Urothelium cell line (cell line): ENCODE measurements around the gene PTGER4.
"Not testable (repeated sequence)": the region's sequence is repeated elsewhere in the genome, so short reads cannot be mapped to it uniquely, and the experiment has no call there.

ENCODE experiments used
- DNase-seq: peaks from one replicate; pipeline ENCODE4 v3.0.0; 2011; ENCODE audit warnings: low spot score, mixed read lengths
- FAIRE-seq: peaks from 2 replicates; lab custom pipeline; 2011; peaks lifted over from hg19 to GRCh38; lab: Jason Lieb, UNC

PTGER4 gene

DNA sequence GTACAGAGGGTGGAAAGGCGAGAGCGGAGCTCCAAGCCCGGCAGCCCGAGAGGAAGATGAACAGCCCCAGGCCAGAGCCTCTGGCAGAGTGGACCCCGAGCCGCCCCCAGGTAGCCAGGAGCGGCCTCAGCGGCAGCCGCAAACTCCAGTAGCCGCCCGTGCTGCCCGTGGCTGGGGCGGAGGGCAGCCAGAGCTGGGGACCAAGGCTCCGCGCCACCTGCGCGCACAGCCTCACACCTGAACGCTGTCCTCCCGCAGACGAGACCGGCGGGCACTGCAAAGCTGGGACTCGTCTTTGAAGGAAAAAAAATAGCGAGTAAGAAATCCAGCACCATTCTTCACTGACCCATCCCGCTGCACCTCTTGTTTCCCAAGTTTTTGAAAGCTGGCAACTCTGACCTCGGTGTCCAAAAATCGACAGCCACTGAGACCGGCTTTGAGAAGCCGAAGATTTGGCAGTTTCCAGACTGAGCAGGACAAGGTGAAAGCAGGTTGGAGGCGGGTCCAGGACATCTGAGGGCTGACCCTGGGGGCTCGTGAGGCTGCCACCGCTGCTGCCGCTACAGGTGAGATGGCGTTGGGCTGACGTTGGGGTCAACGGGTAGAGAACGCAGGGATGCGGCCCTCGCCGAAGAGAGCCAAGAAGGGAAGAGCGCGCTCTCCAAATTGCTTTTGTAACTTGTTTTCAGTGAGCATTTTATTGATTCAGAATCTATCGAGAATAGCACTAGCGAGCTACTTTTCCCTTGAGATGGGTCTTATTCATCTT, at the start of gene PTGER4:
PTGER4 (plus strand) TSS at position 3 of the 769 bp plus-strand sequence. CDS start 1,079 bp downstream, outside the sequence.
- FAIRE-seq (no peak), DNase-seq (no peak)

DNA sequence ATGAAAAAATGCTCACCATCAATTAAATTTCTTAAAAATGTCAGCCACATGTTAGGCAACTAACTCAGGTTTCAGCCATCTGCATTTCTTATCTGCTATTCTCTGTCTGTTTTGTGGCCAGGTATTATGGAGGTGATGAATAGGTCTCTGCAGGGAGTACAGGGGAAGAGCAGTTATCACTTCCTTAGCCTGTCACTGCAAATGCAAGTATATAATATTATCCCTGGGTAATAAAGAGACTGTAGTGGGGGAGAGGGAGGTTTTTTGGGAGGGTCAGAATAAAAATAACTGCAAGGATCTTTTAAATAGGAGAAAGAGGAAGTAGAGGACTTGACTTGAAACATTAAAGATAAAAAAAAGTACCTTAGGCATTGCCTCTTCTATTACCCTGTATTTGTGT, 49.6 kb upstream of the PTGER4 start:
- no peak for FAIRE-seq
- no peak for DNase-seq

- DNase-seq (no peak), FAIRE-seq (no peak)
Measured at GRCh38 chr5:40631236-40631635, 48.5 kb upstream of the PTGER4 start.

- DNase-seq (no peak), FAIRE-seq (no peak)
Measured at GRCh38 chr5:40634154-40634553, 45.6 kb upstream of the PTGER4 start.

DNA sequence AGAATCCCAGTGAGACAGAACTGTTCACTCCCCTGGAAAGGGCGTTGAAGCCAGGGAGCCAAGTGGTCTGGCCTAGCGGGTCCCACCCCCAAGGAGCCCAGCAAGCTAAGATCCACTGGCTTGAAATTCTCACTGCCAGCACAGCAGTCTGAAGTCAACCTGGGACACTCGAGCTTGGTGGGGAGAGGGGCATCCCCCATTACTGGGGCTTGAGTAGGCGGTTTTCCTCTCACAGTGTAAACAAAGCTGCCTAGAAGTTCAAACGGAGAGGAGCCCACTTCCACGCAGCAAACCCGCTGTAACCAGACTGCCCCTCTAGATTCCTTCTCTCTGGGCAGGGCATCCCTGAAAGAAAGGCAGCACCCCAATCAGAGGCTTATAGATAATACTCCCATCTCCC, 45.1 kb upstream of the PTGER4 start:
- no peak for DNase-seq
- FAIRE-seq, result no peak

DNA sequence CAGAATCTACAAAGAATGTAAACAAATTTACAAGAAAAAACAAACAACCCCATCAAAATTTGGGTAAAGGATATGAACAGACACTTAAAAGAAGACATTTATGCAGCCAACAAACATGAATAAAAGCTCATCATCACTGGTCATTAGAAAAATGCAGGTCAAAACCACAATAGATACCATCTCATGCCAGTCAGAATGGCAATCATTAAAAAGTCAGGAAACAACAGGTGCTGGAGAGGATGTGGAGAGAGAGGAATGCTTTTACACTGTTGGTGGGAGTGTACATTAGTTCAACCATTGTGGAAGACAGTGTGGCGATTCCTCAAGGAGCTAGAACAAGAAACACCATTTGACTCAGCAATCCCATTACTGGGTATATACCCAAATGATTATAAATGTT, 40.2 kb upstream of the PTGER4 start:
- not testable (repeated sequence) for DNase-seq, FAIRE-seq

GRCh38 chr5:40646266-40646665, 33.4 kb upstream of the PTGER4 start:
- DNase-seq (no peak), FAIRE-seq (no peak)

DNA sequence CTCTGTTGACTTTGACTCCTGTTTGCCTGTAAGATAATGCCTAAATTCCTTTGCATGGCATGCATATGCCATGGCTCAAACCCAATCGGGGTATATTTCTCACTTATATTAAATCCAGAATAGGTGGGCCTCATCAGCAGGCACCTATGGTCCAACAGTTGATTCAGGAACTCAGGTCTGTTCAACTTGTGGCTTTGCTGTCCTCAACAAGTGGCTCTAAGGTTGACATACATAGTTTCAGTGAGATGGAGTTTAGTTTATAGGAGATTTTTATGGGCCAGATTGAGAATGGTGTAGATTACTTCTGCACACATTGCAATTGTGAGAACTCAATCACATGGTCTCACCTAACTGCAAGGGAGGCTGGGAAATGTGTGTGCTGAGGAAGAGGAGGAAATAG, 31.6 kb upstream of the PTGER4 start:
- FAIRE-seq, result no peak
- DNase-seq, result no peak

DNA sequence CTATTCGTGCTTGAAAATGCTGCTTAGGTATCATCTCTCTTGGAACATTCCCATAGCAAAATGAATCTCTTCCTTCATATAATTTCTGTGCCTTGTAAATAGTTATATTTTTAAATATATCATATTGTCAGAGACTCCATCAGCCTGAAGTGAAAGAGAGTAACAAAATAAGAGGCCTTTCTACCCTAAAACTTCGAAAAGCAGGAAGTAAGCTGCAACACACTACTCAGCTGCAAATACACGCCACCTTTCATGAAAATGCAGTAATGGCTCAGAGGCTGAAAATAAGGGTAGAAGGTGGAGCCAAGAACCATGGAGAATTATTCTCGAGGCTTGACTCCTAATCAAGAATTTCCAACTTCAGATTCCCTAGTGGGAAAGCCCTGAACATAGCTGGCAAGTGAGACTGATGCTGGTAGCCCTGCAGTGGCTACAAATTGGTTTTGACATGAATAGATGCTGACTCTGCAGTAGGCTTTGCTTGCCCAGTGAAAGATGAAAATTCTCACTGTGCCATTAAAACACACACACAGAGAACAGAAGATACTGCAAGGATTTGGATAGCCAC, 30.2 kb upstream of the PTGER4 start:
- DNase-seq, result no peak

DNA sequence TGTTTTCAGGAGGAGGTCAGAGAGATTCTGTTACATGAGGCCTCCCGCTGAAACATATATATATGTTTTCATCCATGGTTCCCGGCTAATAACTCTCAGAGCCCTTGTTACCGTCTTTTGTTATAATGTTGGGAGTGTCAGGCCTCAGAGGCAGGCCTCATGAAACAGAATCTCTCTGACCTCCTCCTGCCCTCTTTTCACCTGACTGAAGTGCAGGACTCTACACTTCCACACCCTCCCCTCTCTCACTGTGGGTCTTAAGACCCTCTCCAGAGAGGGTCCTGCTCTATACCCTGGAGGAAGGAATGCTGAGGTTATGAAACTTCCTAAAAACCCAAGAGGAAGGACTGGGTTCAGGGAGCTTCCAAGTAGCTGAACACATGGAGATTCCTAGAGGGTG, 28.5 kb upstream of the PTGER4 start:
- FAIRE-seq (no peak), DNase-seq (no peak)

More for the DNA sequence above, 30.2 kb upstream of the PTGER4 start:
- no peak for FAIRE-seq

- no peak for DNase-seq
- no peak for FAIRE-seq
Measured at GRCh38 chr5:40652441-40653220, 27.1 kb upstream of the PTGER4 start.

- no peak for DNase-seq
Measured at GRCh38 chr5:40653221-40654022, 26.3 kb upstream of the PTGER4 start.

DNA sequence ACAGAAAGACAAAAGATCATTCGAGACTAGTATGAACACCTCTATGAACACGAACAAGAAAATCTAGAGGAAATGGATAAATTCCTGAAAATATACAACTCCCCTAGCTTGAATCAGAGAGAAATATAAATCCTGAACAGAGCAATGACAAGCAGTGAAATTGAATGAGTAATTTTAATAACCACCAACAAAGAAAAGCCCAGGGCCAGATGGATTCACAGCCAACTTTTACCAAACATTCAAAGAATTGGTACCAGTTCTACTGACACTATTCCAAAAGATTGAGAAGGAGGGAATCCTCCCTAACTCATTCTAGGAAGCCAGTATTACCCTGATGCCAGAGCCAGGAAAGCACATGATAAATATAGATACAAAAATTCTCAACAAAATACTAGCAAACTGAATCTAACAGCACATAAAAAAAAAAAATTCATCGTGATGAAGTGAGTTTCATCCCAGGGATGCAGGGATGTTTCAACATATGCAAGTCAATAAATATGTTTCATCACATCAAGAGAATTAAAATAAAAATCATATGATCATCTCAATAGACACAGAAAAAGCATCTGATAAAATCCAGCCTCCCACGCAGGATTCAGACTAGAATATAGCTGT, 25.2 kb upstream of the PTGER4 start:
- no peak for FAIRE-seq
- no peak for DNase-seq

More at GRCh38 chr5:40653221-40654022, 26.3 kb upstream of the PTGER4 start:
- peak; percentile 52 for FAIRE-seq

GRCh38 chr5:40655138-40655537, 24.6 kb upstream of the PTGER4 start:
- DNase-seq (no peak), FAIRE-seq (no peak)

- FAIRE-seq, DNase-seq: not testable (repeated sequence)
Measured at GRCh38 chr5:40656091-40656490, 23.6 kb upstream of the PTGER4 start.

DNA sequence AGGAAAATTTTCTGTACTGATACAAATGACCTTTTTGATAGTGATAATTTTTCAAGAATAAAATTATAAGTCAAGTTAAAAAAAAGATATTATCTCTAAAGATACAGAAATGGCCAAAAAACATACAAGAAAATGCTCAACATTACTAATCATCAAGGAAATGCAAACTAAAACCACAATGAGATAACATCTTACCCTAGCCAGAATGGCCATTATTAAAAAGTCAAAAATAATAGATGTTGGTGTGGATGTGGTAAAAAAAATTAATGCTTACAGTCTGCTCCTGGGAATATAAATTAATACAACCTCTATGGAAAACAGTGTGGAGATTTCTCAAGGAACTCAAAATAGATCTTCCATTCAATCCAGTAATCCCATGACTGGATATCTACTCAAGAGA, 22.9 kb upstream of the PTGER4 start:
- DNase-seq, result no peak
- FAIRE-seq, result no peak

DNA sequence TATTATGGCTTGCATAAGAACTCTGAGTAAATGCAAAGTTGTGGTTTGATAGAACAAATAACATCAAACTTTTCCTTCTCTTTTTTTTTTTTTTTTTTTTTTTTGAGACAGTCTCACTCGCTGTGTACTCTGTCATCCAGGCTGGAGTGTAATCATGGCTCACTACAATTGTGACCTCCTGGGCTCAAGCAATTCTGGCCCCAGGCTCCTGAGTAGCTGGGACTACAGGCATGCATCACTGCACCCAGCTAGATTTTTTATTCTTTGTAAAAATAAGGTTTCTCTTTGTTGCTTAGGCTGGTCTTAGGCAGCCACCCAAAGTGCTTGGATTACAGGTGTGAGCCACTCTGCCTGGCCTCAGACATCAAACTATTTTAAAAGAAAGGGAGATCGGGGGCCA, 19.0 kb upstream of the PTGER4 start:
- no peak for FAIRE-seq
- DNase-seq, result no peak

DNA sequence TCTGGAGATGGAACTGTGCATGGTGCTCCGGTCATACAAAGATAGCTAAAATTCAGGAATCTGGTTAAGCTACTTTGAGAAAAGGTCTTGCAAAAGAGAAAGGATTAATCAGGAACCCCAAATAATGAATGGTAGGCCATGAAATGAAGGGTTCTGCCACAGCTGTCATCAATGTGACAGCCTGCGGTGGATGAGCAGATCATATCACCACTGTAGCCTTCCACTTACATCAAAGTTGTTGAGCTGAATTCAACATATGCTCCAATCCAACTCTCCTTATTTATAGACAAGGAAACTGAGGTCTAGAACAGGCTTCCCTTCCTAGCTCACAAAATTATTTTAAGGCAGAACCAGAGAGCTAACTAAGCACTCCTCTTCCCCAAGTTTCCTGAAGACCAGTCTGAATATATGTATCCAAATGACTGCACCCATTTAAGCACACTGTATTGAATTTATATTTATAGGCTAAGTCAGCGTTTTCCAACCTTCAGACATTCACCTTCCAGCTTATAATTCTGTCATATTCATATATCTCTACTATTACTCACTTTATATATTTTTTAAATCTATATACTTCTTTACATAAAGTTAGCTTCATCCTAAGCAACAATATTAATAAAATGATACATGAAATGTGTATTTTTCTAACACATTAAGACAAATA, 13.9 kb upstream of the PTGER4 start:
- DNase-seq (no peak), FAIRE-seq (no peak)

DNA sequence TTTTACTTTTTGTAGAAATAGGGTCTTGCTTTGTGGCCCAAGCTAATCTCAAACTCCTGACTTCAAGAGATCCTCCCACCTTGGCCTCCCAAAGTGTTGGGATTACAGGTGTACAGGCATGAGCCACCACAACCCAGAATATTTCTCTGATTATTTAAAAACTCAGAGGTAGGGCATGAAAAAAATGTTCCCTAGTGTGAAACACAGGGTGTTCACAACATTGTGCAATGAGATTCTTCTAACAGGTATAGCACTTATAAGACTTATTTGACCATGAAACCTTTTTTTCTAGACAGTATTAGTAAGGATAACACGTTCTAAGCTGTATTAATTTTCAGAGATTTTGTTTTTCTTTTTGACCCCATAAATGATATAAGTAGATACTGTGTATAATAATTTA, 13.1 kb upstream of the PTGER4 start:
- no peak for DNase-seq
- FAIRE-seq, result no peak

DNA sequence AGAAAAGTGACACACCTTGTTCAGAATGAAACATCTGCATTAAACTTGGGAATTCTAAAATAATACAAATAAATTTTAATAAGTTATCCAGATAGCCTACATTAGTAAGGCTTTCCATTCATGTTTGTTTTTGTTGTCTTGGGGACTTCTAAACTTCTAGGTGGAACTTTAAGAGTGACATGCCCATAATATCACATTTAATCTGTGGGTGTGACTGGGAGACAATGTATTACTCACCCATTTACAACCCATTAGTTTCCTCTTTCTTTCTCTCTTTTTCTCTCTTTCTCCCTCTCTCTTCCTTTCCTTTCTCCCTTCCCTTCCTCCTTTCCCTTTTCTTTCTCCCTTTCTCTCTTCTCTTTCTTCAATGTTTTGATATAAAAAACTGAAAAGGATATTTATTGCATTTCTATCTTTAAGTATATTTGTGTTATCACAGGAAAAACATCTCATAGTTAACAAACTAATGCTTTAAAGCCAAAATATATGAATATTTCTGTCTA, 12.5 kb upstream of the PTGER4 start:
- DNase-seq (no peak), FAIRE-seq (no peak)
